ENCODE data around the gene ATP9B.
A peak's percentile ranks its signal among the peaks of the same experiment; 100 is the strongest.

The ATP9B gene

GRCh38 chr18:79382681-79383387 lies 313.6 kb downstream of the ATP9B start:
- no peak for DNase-seq (ENCODE audit: low spot score)

- no peak for DNase-seq (ENCODE audit: low spot score)
Observed at GRCh38 chr18:79383388-79384056, 314.3 kb downstream of the ATP9B start.

- no peak for DNase-seq (ENCODE audit: low spot score)
Observed at GRCh38 chr18:79384151-79384807, 315.1 kb downstream of the ATP9B start.

- no peak for DNase-seq (ENCODE audit: low spot score)
Observed at GRCh38 chr18:79384834-79385233, 315.6 kb downstream of the ATP9B start.

- DNase-seq (ENCODE audit: low spot score), result no peak
Observed at GRCh38 chr18:79385326-79385707, 316.1 kb downstream of the ATP9B start.

- no peak for DNase-seq (ENCODE audit: low spot score)
Observed at GRCh38 chr18:79385708-79386341, 316.6 kb downstream of the ATP9B start.

- no peak for DNase-seq (ENCODE audit: low spot score)
Observed at GRCh38 chr18:79386547-79386946, 317.4 kb downstream of the ATP9B start.

- DNase-seq (ENCODE audit: low spot score), result no peak
Observed at GRCh38 chr18:79387214-79387613, 318.0 kb downstream of the ATP9B start.

- no peak for DNase-seq (ENCODE audit: low spot score)
Observed at GRCh38 chr18:79387615-79388014, 318.4 kb downstream of the ATP9B start.

GRCh38 chr18:79388043-79388442 lies 318.8 kb downstream of the ATP9B start:
- no peak for DNase-seq (ENCODE audit: low spot score)

- DNase-seq (ENCODE audit: low spot score), result no peak
Observed at GRCh38 chr18:79389689-79390088, 320.5 kb downstream of the ATP9B start.

- DNase-seq (ENCODE audit: low spot score), result no peak
Observed at GRCh38 chr18:79392226-79392625, 323.0 kb downstream of the ATP9B start.

GRCh38 chr18:79393181-79393634 lies 324.0 kb downstream of the ATP9B start:
- DNase-seq (ENCODE audit: low spot score), result no peak

GRCh38 chr18:79393635-79394533 lies 324.7 kb downstream of the ATP9B start:
- peak; percentile 39 for DNase-seq (ENCODE audit: low spot score)

- DNase-seq (ENCODE audit: low spot score), result peak; percentile 32
Observed at GRCh38 chr18:79394534-79395307, 325.5 kb downstream of the ATP9B start.

- DNase-seq (ENCODE audit: low spot score), result no peak
Observed at GRCh38 chr18:79395308-79395640, 326.1 kb downstream of the ATP9B start.

- peak; percentile 48 for DNase-seq (ENCODE audit: low spot score)
Observed at GRCh38 chr18:79395761-79396404, 326.7 kb downstream of the ATP9B start, which contains the start of gene NFATC1. TSS of gene NFATC1 (plus strand) at chr18:79395930. CDS start at chr18:79396225, 295 bp downstream.

GRCh38 chr18:79396431-79397246 lies 327.4 kb downstream of the ATP9B start:
- no peak for DNase-seq (ENCODE audit: low spot score)

- DNase-seq (ENCODE audit: low spot score), result no peak
Observed at GRCh38 chr18:79397247-79397829, 328.1 kb downstream of the ATP9B start.

All from cerebellar cortex (tissue), 1 donor.